Tibial nerve (tissue), 4 donors: Measurements from ENCODE around the gene ABHD8. TPM values are rescaled to one million over a fixed set of nuclear protein-coding genes. Genes with fewer than 3 reads are reported as not detected.

Experiments used
- DNase-seq, 2 donors: peaks; one replicate each; pipeline ENCODE4 v3.0.0-alpha.2; 2019; ENCODE audit warnings: low spot score in 2 of 2
- H3K27ac ChIP-seq, 4 donors: fragments of 200-600 bp; sonication (generic) in 3 of 4; one replicate each; pipeline ENCODE4 v1.5.1; 2017 to 2019; ENCODE audit warnings: mild to moderate bottlenecking in 1 of 4
- H3K27me3 ChIP-seq, 2 donors: fragments of 200-600 bp; sonication (generic) in 1 of 2; one replicate each; pipeline versions ENCODE4 v1.5.1 to v1.6.0; 2017 to 2019
- H3K36me3 ChIP-seq, 3 donors: fragments of 200-600 bp; sonication (generic); one replicate each; pipeline ENCODE4 v1.5.1; 2018 to 2019
- H3K4me1 ChIP-seq, 4 donors: fragments of 200-600 bp; sonication (generic) in 3 of 4; one replicate each; pipeline ENCODE4 v1.5.1; 2017 to 2019
- H3K4me3 ChIP-seq, 4 donors: fragments of 200-600 bp; sonication (generic) in 3 of 4; one replicate each; pipeline ENCODE4 v1.5.1; 2017 to 2019; ENCODE audit warnings: mild to moderate bottlenecking in 1 of 4, moderate library complexity in 1 of 4
- H3K9me3 ChIP-seq, 4 donors: fragments of 200-600 bp; sonication (generic) in 3 of 4; one replicate each; pipeline ENCODE4 v1.5.1; 2017 to 2019
- EP300 ChIP-seq, 2 donors: sonication (generic); formaldehyde crosslinking; IDR thresholded peaks; one replicate each; pipeline ENCODE4 v1.6.1; 2017; ENCODE audit warnings: antibody characterized with exemption in 2 of 2, mild to moderate bottlenecking in 1 of 2
- POLR2A ChIP-seq, 2 donors: fragments of 450-650 bp; IDR thresholded peaks; one replicate each; pipeline ENCODE4 v1.6.1; 2017; ENCODE audit warnings: antibody characterized with exemption in 2 of 2, mild to moderate bottlenecking in 2 of 2, moderate library complexity in 2 of 2
- WGBS, 2 donors: methylation state at CpG; one replicate each; pipeline ENCODE4 v1.1.5; 2018; 5-methylcytosine and 5-hydroxymethylcytosine counted together
- total RNA-seq, 4 donors: library from RNA; depleted of rRNA; stranded (reverse); fragments of >200 nt; gene quantifications; one replicate each; pipeline ENCODE4 v1.1.0, GENCODE V29; 2016
- TF ChIP-seq, protein P1 (sequence below), 5 experiments: fragments of 200-600 bp in 3 of 5; fragments of 450-650 bp in 2 of 5; sonication (generic) in 3 of 5; IDR thresholded peaks; one replicate each; pipeline ENCODE4 v1.5.1; 2016 to 2019; ENCODE audit warnings: antibody characterized with exemption in 5 of 5, mild to moderate bottlenecking in 3 of 5, moderate library complexity in 2 of 5

Gene ABHD8
- total RNA-seq, 4 donors from 2014 or later: 15.7 to 22.9 (median 19.9) TPM

DNA sequence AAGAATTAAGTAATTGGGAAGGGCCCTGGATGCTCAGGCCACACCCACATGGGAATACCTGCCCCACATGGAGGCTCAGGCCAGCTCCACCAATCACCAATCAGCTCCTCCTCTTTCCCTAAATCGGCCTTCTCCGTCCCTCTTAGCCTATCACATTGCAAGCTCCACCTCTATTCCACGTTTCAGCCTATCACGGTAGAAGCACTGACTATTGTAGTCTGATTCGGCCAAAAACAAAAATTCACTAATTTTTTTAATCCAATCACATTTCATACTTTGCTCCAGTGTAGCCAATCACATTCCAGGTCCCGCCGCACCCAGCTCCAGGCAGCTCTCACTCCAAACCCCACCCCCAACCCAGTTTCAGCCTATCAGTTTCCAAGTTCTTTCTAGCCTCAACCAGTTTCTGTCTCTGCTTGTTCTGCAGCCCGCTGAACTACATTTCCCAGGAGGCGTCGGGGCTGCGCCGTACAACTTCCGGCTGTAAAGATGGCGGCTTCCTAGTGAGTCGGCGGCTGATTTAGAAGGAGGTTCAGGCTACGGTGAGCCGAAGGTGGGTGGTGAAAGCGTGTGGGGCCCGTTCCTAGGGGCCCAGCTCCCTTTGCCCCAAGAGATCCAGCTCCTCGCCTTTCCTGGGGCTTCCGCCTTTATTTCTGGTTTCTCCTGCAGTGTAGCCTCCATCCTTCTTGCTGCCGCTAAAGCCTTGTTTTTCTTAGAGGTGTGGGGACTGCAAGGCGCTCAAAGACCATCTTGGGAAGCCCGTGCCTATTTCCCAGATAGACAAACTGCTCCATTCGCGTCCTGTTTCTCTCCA, 36.0 kb downstream of the ABHD8 start, which contains the start of gene BABAM1:
TSS of gene BABAM1 (plus strand) at position 469 of the 814 bp plus-strand sequence. CDS start 1,364 bp downstream, outside the sequence.
- WGBS, 2 donors: 1% methylated on average over 27 of the region's 27 CpGs
- TF ChIP-seq POLR2A (IDR thresholded peaks at IDR 0.05) (peak in 1 of 2 donors; percentile 46), EP300 (IDR thresholded peaks at IDR 0.05) (peak; percentile 88 to 95)
- TF ChIP-seq, protein P1, sequence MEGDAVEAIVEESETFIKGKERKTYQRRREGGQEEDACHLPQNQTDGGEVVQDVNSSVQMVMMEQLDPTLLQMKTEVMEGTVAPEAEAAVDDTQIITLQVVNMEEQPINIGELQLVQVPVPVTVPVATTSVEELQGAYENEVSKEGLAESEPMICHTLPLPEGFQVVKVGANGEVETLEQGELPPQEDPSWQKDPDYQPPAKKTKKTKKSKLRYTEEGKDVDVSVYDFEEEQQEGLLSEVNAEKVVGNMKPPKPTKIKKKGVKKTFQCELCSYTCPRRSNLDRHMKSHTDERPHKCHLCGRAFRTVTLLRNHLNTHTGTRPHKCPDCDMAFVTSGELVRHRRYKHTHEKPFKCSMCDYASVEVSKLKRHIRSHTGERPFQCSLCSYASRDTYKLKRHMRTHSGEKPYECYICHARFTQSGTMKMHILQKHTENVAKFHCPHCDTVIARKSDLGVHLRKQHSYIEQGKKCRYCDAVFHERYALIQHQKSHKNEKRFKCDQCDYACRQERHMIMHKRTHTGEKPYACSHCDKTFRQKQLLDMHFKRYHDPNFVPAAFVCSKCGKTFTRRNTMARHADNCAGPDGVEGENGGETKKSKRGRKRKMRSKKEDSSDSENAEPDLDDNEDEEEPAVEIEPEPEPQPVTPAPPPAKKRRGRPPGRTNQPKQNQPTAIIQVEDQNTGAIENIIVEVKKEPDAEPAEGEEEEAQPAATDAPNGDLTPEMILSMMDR (IDR thresholded peaks at IDR 0.05): peak in 2 of 5 experiments; percentile 53 to 54
- Histone ChIP-seq H3K27ac (peak within 1 kb of the TSS in 3 of 4 donors; percentile 82 to 86 (median 85)), H3K9me3 (no peaks in the 10 kb centered on the region), H3K4me3 (peak within 1 kb of the TSS; percentile 58 to 92 (median 84)), H3K36me3 (peaks cover 0 to 37% (median 0%) of the 10 kb centered on the region in 3 donors), H3K27me3 (no peaks in the 10 kb centered on the region), H3K4me1 (peaks cover 0 to 19% (median 6%) of the 10 kb centered on the region in 4 donors)
- peak; percentile 90 to 96 for DNase-seq

DNA sequence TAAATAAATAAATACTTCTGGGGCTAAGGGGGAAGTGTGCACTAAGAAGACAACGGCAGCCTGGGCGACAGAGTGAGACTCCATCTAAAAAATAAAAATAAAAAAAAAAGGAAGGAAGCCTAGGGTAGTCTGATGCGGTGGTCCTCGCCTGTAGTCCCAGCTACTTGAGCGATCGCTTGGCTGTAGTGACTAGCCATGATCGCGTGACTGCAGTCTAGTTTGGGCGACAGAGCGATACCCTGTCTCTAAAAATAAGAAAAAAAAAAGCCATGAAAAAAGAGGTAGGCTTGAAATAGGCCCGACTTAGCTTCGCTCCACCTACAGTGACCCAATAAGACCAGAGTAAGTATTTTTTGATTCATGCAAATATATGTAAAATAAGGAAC, 36.6 kb downstream of the ABHD8 start:
- Histone ChIP-seq H3K4me1 (peaks cover 0 to 19% (median 6%) of the 10 kb centered on the region in 4 donors), H3K27ac (peak overlapping the region in 3 of 4 donors; percentile 29 to 86 (median 44)), H3K27me3 (no peaks in the 10 kb centered on the region), H3K9me3 (no peaks in the 10 kb centered on the region), H3K4me3 (no peak overlapping the region), H3K36me3 (peaks cover 0 to 31% (median 0%) of the 10 kb centered on the region in 3 donors)
- 70 to 73% methylated on average over 12 of the region's 12 CpGs for WGBS, 2 donors
- DNase-seq: no peak
- TF ChIP-seq, protein P1 (IDR thresholded peaks at IDR 0.05): no peak
- TF ChIP-seq POLR2A (IDR thresholded peaks at IDR 0.05) (no peak), EP300 (IDR thresholded peaks at IDR 0.05) (no peak)

DNA sequence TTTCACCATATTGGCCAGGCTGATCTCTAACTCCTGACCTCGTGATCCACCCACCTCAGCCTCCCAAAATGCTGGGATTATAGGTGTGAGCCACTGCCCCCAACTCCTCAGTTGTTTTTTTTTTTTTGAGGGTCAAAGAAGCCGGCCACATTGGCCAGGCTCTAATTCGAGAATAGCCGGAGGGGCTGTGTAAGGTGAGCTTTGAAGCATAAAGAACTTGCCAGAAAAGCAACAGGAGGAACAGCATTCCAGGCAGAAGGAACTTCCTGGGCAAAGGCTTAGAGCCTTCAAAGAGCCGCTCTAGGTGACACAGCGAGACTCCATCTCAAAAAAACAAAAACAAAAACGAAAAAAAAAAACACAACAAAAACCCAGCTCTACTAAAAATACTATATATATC, 37.2 kb downstream of the ABHD8 start:
- TF ChIP-seq, protein P1 (IDR thresholded peaks at IDR 0.05): no peak
- no peak for DNase-seq
- Histone ChIP-seq H3K36me3 (peaks cover 0 to 25% (median 0%) of the 10 kb centered on the region in 3 donors), H3K4me3 (no peak overlapping the region), H3K27ac (no peak overlapping the region), H3K27me3 (no peaks in the 10 kb centered on the region), H3K9me3 (no peaks in the 10 kb centered on the region), H3K4me1 (peaks cover 0 to 20% (median 6%) of the 10 kb centered on the region in 4 donors)
- 92 to 95% methylated on average over 7 of the region's 7 CpGs for WGBS, 2 donors

DNA sequence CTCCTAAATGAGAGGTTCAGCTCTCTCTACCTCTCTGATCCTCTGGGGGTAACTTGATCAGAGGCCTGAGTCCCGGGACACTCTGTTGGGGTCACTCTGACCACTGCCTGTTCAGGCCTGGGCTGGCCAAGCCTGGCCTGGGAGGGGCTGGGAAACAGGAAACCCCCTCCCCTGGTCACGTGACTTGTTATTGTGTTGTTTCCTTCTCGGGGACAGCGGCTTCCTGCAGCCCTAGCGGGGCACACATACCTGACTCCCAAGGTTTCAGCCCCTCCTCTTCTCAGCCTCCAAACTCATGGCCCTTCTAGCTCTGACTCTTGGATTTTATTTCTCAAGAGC, 38.6 kb downstream of the ABHD8 start, which contains the start of gene USHBP1:
TSS of gene USHBP1 (minus strand) at position 105 of the 339 bp plus-strand sequence. CDS start 446 bp downstream, outside the sequence.
- Histone ChIP-seq H3K27ac (peak within 1 kb of the TSS in 1 of 4 donors; percentile 67), H3K4me1 (peaks cover 0 to 21% (median 6%) of the 10 kb centered on the region in 4 donors), H3K27me3 (no peaks in the 10 kb centered on the region), H3K36me3 (peaks cover 0 to 11% (median 0%) of the 10 kb centered on the region in 3 donors), H3K9me3 (peaks cover 0 to 6% (median 0%) of the 10 kb centered on the region in 4 donors), H3K4me3 (peak within 1 kb of the TSS in 1 of 4 donors; percentile 35)
- DNase-seq: no peak
- WGBS, 2 donors: 26 to 31% methylated on average over 5 of the region's 5 CpGs
- TF ChIP-seq, protein P1 (IDR thresholded peaks at IDR 0.05): no peak
- TF ChIP-seq EP300 (IDR thresholded peaks at IDR 0.05): peak in 1 of 2 donors; percentile 30
